GM18861 (cell line): ENCODE results near the gene AACS.
A peak's percentile ranks its signal among the peaks of the same experiment; 100 is the strongest.

Experiments used
- ATAC-seq: cut with Tn5 transposase; IDR thresholded peaks from one replicate; pipeline ENCODE4 v1.9.1; 2021; ENCODE audit not compliant: unreplicated experiment

AACS gene

GRCh38 chr12:125148316-125148715 lies 83.1 kb downstream of the AACS start:
- ATAC-seq, result no peak

GRCh38 chr12:125149160-125150108 lies 84.2 kb downstream of the AACS start:
- ATAC-seq, result peak; percentile 95

DNA sequence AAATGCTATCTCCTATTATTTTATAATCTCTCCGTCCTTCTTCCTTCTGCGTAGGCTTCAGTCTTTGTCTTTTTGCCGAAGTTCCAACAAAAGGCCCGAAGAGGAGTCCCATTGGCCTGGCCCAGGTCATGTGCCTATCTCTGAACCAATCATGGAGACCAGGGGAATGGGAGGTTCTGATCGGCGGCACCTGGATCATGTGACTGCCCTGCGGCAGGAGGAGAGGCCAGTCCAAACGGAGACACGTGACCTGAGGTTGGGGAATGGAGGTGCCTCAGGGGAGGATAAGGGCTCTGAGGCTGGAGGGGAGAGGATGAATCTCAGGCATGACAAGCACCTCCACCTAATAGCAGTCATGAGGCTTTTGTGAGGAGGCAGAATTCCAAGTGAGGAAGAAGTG lies 86.0 kb downstream of the AACS start:
- no peak for ATAC-seq

DNA sequence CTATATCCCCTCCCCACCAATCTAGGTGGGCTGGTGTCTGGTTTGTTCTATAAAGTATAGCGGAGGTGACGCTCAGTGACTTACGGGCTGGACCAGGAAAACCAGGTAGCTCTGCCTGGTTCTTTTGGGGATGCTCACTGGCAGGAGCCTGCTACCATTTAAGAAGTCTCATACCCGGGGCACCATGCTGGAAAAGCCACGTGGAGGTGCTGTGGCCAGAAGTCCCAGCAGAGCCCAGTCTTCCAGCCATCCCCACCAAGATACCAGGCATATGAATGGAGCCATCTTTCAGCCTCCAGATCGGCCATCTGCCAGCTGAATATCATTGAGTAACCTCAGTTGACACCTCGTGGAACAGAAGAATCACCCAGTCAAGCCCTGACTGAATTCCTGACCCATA lies 87.2 kb downstream of the AACS start:
- no peak for ATAC-seq

DNA sequence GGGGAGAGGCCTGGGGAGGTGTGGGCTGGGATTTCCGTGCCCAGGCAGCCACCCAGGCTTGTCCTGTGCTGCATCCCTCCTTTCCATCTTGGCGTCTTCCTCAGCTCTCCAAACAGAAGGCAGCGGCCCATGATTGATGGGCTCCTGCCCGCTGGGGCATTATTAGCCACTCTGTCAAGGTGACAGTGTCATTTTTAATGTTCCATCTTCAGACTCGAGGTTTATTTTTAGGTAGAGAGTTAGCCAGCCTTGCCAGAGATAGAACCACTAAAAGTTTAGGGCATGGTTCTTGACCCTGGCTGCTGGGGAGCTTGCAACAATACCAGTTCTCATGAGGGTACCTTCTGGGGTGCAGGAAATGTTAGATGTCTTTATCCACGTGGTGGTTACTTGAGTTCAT lies 90.1 kb downstream of the AACS start:
- no peak for ATAC-seq

- no peak for ATAC-seq
Observed at GRCh38 chr12:125157177-125157576, 91.9 kb downstream of the AACS start.

GRCh38 chr12:125159702-125160101 lies 94.5 kb downstream of the AACS start:
- ATAC-seq, result no peak

DNA sequence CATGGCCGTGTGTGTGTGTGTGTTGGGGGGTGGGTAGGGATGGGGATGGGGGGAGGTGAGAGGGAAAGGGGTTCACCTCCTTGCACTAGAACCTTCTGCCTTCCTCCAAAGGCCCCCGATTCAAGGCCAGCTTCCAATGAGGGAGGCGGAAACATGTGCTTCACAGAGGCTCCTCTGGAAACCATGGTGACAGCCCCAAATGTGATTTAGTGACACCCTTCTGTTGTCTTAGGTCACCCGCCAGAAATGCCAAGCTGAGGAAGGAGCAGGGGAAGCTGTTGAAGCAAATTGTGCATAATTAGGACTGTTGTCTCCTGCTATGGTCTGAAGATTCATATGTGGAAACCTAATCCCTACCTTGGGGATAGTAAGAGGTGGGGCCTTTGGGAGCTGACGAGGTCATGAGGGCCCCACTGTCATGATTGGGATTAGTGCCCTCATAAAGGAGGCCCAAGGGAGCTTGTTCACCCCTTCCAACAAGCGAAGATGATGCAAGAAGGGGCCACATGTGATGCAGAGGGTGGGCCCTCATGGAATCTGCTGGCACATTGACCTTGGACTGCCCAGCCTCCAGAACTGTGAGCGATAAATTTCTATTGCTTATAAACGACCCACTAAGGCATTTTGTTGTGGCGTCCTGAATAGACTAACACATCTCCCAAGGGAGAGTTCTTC lies 95.2 kb downstream of the AACS start:
- no peak for ATAC-seq

GRCh38 chr12:125161712-125162022 lies 96.4 kb downstream of the AACS start:
- ATAC-seq, result no peak

- ATAC-seq, result no peak
Observed at GRCh38 chr12:125162489-125163028, 97.3 kb downstream of the AACS start.

GRCh38 chr12:125163148-125163547 lies 97.9 kb downstream of the AACS start:
- ATAC-seq, result no peak

GRCh38 chr12:125164541-125164940 lies 99.3 kb downstream of the AACS start:
- no peak for ATAC-seq

DNA sequence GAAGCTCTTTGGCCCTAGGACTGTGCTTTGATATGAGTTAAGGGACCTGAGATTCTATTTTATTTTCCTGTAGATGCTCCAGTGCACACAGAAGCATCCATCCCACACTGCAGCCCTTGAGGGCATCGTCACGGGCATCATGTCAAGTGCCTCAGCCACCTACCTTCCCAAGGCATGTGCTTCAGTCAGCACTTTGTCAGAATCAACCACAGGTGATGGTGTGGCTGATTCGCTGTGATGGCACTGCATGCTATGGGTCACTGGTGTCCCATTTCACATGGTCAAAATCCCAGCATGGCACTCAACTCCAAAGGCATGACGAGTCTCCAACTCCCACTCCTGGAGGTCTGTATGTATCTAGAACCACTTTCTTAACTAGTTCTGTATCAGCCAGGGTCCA lies 100.8 kb downstream of the AACS start:
- no peak for ATAC-seq

DNA sequence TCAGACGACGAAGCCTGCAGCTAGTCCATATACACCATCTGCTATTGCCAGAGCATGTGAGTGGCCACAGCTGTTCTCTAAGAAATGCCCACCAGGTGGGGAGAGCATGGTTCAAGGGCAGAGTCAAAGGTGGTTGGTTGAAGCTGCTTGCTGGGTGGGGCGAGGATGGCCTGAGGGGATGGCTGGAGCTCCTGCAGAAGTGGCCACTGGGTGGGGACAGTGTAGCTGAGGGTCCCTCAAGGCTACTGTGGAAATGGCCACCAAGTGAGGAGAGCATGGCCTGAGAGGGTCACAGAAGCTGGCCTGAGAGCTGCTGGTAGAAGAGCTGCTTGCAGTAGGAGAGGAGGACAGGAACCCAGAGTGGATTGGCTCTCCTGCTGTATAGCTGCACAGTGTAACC lies 102.4 kb downstream of the AACS start:
- no peak for ATAC-seq

- no peak for ATAC-seq
Observed at GRCh38 chr12:125169451-125169850, 104.2 kb downstream of the AACS start.

DNA sequence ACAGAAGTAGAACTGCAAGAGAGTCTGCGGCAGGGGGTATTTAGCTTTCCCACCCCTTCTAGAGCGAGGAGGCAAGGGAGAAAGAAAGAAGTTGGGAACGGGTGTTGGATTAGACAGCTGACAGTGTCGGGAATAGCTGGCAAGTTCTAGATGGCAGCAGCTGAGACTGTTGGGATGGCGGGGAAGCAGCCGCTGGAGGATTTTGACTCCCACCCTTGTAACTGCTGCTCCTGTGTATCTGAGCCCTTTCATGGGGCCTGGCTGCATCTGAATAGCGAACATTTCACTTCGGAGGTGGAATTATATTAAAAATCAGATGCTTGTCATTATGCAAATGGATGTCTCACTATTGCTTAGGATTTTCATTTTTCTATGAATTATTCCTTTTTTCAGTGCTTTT lies 104.6 kb downstream of the AACS start:
- ATAC-seq, result no peak

DNA sequence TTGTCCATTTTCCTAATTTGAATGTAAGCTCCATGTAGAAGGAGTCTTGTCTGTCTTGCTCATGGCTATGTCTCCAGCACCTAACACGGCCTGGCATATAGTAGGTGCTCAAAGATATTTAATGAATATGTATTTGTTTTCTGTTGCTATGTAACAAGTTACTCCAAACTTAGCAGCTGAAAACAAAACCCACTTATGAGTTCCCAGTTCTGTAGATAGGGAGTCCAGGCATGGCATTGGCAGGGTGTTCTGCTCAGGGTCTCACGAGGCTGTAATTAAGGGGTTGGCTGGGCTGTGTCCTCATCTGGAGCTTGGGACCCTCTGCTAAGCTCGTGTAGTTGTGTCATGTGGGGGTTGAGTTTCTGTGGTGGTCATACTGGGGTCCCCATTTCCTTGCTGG lies 106.0 kb downstream of the AACS start:
- ATAC-seq, result no peak

DNA sequence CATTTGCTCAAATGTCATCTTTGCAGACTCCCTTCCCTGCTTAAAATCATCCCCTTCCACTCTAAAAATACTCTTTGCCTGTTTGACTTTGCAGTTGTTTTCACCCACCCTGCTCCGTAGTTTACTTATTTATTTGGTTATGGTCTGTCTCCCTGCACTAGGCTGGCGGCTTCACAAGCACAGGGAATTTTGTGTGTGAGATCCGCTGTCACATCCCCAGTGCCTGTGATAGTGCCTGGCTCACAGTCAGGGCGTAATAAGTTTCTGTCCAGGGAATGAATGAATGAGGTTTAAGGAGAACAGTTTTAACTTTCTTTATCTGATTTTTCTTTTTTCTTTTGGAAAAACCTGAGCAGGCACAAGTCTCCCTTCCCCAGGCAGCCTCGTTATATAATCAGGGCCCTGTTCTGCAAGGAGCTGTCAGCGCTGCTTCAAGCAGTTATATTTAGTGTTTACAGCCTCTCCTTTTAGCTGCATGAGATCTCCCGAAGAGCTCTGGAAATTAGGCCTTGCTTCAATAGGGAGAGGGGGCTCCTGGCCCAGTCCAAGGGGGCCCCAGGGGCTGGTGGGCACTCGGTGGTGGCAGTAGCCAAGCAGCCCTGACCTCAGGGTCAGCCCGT lies 107.1 kb downstream of the AACS start:
- no peak for ATAC-seq

DNA sequence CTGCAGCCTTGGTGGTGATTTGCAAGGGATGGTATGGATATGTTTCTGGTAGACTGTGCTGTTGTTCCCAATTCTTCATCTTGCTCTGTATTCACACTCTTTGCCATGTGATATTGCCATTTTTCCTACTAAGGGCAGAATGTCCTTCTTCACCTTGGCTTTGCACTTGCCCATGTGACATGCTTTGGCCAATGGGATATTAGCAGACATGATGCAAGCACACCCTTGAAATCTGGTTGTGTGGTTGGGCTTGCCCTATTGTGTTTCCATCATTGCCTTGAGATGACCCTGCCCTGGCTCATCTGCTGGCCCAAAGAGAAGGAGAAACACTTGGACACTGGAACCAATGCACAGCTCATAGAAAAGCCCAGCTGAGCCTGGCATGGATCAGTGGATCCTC lies 110.3 kb downstream of the AACS start:
- ATAC-seq, result no peak

DNA sequence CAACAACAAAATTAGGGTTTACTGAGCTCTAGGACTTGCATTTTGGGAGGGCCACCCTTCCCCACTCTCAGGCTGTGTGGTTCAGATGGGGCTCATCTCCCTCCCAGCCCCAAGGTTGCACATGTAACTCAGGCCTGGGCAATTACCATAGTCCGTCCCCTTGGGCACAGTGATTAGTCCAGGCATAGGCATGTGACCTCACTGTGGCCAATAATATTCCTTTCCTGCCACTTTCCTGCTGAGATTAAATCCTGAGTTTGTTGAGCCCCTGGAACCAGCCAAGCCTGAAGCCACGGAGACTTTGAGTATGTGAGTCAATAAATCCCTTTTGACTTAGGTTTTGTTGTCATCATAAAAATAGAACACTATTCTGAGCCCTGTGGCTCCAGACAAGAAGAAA lies 113.0 kb downstream of the AACS start:
- no peak for ATAC-seq

GRCh38 chr12:125180144-125180543 lies 114.9 kb downstream of the AACS start:
- no peak for ATAC-seq

GRCh38 chr12:125181107-125181506 lies 115.9 kb downstream of the AACS start:
- no peak for ATAC-seq
